HG02759 (cell line): ENCODE data around the gene SETD6.
A peak's percentile ranks its signal among the peaks of the same experiment; 100 is the strongest.

Experiments
- ATAC-seq: cut with Tn5 transposase; IDR thresholded peaks from one replicate; pipeline ENCODE4 v1.9.1; 2021; ENCODE audit warnings: mild to moderate bottlenecking, moderate library complexity; ENCODE audit not compliant: unreplicated experiment

The SETD6 gene

DNA sequence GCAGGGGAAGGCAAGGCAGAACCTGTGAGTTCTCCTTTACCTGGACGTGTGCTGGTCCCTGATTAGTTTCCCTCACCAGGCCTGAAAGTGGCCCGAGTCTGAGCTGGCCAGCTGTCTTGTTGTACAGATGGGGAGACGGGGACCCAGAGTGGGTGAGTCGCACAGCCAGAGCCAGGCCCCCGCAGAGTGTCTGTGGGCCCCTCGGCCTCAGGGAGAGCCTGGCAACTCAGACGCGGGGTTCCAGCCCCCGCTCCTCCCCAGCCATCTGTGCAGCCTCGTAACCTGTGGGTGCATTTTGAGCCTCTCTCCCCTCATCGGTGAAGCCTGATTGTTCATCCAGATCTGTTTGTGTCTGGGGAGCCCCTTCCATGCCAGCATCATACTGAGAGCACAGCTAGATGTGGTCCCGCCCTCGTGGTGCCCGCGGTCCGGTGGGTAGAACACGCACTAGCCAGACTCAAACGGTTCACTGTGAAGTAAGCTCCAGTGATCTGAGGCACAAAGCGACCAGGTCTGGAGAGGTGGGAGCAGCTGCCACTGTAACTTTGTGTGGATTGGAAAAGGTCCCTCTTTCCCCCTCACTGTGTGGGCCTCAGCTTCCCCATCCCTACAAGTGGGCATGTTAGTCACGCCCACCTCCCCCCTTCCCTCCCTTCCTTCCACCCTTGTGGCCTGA, 21.4 kb upstream of the SETD6 start:
- ATAC-seq, result no peak

- peak; percentile 46 for ATAC-seq
These were observed 20.3 kb upstream of the SETD6 start for GRCh38 chr16:58494981-58495520.

DNA sequence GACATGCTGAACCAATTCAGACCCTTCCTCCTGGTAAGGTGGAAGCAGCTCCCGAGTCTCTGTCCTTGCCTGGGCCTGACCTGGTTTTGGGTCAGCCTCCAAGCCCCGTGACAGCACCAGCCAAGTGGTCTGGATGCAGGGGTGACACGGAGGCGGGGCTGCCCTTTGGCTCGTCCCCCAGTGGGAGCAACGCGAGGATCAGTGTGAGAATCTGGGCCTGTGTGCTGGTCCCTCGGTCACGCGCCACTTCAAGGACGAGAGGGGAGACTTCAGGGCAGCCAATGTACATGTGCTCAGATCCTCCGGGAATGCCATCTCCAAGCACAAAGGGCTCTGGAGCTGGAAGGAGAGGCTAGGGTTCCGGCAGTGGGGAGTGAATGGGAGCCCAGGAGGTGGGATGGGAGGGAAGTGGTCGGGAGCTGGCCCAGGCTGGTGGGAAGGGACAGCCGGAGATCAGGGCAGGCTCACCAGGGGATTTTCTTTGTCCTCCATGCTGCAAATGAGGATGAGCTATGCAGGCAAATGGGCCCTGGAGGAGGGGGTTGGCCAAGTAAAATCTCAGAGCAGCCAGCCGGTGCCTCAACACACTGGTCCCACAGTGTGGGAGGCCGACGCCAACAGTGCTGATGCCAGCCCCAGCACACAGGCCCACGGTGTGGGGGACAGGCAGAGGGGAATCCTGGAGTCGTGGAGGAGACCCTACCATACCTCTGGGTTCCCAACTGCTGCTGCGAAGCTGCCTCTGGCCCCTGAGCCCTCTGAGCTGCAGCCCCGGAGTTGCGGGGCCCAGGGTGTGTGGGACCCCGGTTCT, 19.6 kb upstream of the SETD6 start:
- no peak for ATAC-seq

GRCh38 chr16:58497468-58497867, 17.8 kb upstream of the SETD6 start:
- no peak for ATAC-seq

DNA sequence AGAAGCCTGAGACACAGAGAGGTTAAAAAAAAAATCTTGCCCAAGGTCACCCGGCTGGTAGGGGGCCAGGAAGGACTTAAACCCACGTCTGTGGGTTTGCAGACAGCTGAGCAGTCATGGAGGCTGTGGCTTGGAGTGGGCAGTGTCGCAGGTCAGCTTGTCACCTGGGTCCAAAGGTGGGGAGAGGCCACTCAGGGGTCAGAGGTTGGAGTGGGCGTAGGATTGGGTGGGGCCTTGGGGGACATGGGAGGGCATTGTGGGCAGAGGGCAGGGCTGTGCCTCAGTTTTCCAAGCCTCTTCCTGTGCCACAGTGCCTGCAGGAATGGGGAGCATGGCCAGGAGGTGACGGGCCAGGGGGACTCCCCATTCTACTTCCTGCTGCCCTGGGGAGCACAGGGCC, 17.4 kb upstream of the SETD6 start:
- no peak for ATAC-seq

DNA sequence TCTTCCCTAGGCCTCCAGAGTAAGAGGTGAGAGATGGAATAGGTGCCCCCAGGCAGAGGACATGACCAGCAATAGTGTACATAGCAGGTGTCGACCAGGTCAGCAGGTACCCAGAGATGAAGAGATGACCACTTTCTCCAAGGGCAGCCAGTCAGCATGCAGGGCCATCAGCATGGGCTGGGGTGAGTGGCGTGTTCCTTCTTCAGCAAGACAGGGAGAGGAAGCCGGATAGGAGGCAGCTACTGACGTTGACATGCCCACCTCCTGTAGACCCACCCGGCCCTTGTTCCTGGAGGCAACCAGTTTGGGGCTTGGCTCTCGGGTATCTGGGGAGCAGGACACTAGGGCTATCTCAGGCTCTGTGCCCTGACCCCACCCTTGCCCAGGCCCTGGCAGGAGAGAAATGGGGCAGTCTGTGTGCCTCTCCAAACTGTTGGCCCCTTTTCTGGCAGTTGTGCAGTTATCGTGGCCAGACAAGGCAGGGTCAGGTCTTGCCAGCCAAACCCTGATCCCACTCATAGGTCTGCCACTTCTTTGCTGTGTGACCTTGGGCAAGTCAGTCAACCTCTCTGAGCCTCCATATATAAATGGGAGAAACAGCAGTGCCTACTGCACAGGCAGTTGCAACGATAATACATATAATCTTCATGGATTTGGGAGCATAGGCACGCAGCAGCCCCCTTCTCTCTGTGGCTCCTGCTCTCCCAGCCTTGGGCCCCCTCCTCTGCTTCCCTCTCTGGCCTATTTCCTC, 16.8 kb upstream of the SETD6 start:
- ATAC-seq, result no peak

GRCh38 chr16:58499092-58499511, 16.2 kb upstream of the SETD6 start:
- no peak for ATAC-seq

GRCh38 chr16:58499615-58500351, 15.5 kb upstream of the SETD6 start, which contains the start of gene NDRG4:
Gene NDRG4 (plus strand): TSS chr16:58500143. CDS start chr16:58500249, 106 bp downstream.
- ATAC-seq, result peak; percentile 60

GRCh38 chr16:58500430-58501241, 14.7 kb upstream of the SETD6 start:
- ATAC-seq, result no peak

GRCh38 chr16:58501242-58502131, 13.8 kb upstream of the SETD6 start:
- ATAC-seq, result no peak

- ATAC-seq, result no peak
These were observed 12.9 kb upstream of the SETD6 start for GRCh38 chr16:58502217-58502921.

- ATAC-seq, result no peak
These were observed 12.0 kb upstream of the SETD6 start for GRCh38 chr16:58503166-58503862.

DNA sequence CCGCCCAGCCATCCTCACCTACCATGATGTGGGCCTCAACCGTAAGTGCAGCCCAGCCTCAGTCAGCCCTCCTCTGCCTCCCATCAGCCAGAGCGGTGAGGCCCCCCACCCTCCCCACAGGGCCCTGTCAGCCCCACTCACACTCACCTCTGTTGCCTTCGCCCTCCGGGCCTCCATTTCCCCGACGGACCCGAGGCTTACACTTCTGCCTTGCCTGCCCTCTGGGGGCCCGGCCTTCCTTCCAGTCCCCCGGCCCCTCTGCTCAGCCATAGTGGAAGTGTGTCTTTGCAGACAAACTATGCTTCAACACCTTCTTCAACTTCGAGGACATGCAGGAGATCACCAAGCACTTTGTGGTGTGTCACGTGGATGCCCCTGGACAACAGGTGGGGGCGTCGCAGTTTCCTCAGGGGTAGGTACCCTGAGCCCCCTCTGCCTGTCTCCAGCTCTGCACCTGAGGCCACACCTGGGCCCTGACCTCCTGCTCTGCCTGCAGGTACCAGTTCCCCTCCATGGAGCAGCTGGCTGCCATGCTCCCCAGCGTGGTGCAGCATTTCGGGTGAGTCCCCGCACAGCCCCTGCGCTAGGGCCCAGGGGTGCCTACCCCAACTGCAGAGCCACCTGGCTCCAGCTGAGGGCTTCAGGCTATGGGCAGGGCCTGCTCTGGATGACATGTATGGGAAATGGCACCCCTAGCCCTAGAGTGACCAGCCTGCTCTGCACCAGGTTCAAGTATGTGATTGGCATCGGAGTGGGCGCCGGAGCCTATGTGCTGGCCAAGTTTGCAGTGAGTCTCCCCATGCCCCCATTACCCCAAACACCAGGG, 11.2 kb upstream of the SETD6 start:
- ATAC-seq, result no peak

- ATAC-seq, result no peak
These were observed 8.8 kb upstream of the SETD6 start for GRCh38 chr16:58506241-58507194.

DNA sequence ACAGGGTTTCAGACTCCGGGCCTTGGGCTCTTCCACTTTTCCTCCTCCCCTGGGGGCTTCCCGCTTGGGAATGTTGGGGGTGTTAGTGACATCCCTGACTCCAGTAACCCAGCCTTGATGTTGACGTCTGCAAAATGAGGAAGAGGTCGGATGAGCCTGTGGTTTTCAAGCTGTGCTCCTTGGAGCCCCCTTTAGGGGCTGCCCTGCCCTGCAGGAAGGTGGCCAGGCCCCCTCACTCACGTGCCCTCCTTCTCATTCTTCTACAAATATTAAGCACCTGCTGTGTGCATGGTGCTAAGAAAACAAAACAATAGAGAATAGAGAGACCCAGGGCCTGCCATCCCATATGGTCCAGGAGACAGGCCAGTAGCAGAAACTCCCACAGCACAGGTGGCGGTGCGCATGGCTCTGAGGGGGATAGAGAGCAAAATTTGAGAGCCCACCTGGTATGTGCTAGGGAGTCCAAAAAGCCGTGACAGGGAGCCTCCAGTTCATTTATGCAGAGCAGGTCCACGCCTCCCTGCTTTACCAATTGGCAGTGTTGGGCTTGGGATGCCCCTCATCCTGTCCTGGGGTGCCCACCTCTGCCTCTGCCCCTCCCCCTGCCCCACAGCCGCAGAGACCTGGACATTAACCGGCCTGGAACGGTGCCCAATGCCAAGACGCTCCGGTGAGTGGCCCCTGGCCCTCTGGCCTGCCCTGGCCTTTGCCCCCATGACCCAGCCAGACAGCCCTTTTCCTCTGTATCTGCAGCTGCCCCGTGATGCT, 7.9 kb upstream of the SETD6 start:
- ATAC-seq, result no peak
